Neural cell (in vitro differentiated cells): ENCODE data around the gene PTGS2. TPM values are rescaled to one million over a fixed set of nuclear protein-coding genes. Genes with fewer than 3 reads are reported as not detected.

ENCODE experiments used
- H2AFZ ChIP-seq: fragments of 200-600, 300-800 bp; sonication (generic), shearing (Covaris generic); 2 replicates; pipeline ENCODE4 v1.6.0; 2014; ENCODE audit warnings: low read depth, mild to moderate bottlenecking, antibody characterized with exemption, low read length, moderate library complexity
- H3F3A ChIP-seq: fragments of 200-600 bp; shearing (Covaris generic); 2 replicates; pipeline ENCODE4 v1.6.1; 2016; ENCODE audit warnings: mild to moderate bottlenecking, moderate library complexity, mixed read lengths, antibody characterized with exemption, low read length; ENCODE audit not compliant: insufficient read depth, poor library complexity, severe bottlenecking
- H3K27ac ChIP-seq: fragments of 200-600, 300-800 bp; sonication (generic), shearing (Covaris generic); 2 replicates; pipeline ENCODE4 v1.5.1; 2014; ENCODE audit warnings: mild to moderate bottlenecking, low read length, moderate library complexity
- H3K27me3 ChIP-seq: fragments of 300-800, 200-600 bp; sonication (generic), shearing (Covaris generic); 2 replicates; pipeline ENCODE4 v1.6.0; 2014; ENCODE audit warnings: mild to moderate bottlenecking, low read depth, low read length, moderate library complexity; ENCODE audit not compliant: insufficient read depth
- H3K36me3 ChIP-seq: fragments of 300-800, 200-600 bp; sonication (generic), shearing (Covaris generic); 2 replicates; pipeline ENCODE4 v1.5.1; 2014; ENCODE audit warnings: mild to moderate bottlenecking, antibody characterized with exemption, low read length, moderate library complexity; ENCODE audit not compliant: insufficient read depth
- H3K4me2 ChIP-seq: fragments of 300-800, 200-600 bp; sonication (generic), shearing (Covaris generic); 2 replicates; pipeline ENCODE4 v1.6.0; 2014; ENCODE audit warnings: mild to moderate bottlenecking, low read length
- H3K4me3 ChIP-seq: fragments of 300-800, 200-600 bp; sonication (generic), shearing (Covaris generic); 2 replicates; pipeline ENCODE4 v1.5.1; 2014; ENCODE audit warnings: mild to moderate bottlenecking, low read length, moderate library complexity
- H3K79me2 ChIP-seq: fragments of 200-600 bp; shearing (Covaris generic); replicated peaks from 2 replicates; pipeline ENCODE4 v1.6.0; 2014; ENCODE audit warnings: mild to moderate bottlenecking, low read length, moderate library complexity; ENCODE audit not compliant: insufficient read depth
- H3K9ac ChIP-seq: fragments of 300-800, 200-600 bp; sonication (generic), shearing (Covaris generic); 2 replicates; pipeline ENCODE4 v1.6.1; 2016; ENCODE audit warnings: mild to moderate bottlenecking, low read length, mixed read lengths
- H3K9me2 ChIP-seq: fragments of 200-600 bp; shearing (Covaris generic); 2 replicates; pipeline ENCODE4 v1.6.1; 2016; ENCODE audit warnings: mild to moderate bottlenecking, low read length, mixed read lengths; ENCODE audit not compliant: insufficient read depth
- H3K9me3 ChIP-seq: fragments of 200-600, 300-800 bp; sonication (generic), shearing (Covaris generic); 2 replicates; pipeline ENCODE4 v1.6.1; 2016; ENCODE audit warnings: mild to moderate bottlenecking, mixed run types, low read length, moderate library complexity, mixed read lengths
- H4K20me1 ChIP-seq: fragments of 200-600 bp; shearing (Covaris generic); 2 replicates; pipeline ENCODE4 v1.6.1; 2016; ENCODE audit warnings: mild to moderate bottlenecking, mixed run types; ENCODE audit not compliant: insufficient read depth
- CTCF ChIP-seq: fragments of 450-650 bp; IDR thresholded peaks from 2 replicates; pipeline ENCODE4 v1.5.1; 2014; ENCODE audit warnings: antibody characterized with exemption, mild to moderate bottlenecking, moderate library complexity; ENCODE audit not compliant: poor library complexity, severe bottlenecking
- EP300 ChIP-seq: fragments of 450-650 bp; conservative IDR thresholded peaks from 2 replicates; pipeline ENCODE4 v1.6.1; 2014; ENCODE audit warnings: antibody characterized with exemption, mild to moderate bottlenecking, moderate library complexity; ENCODE audit not compliant: poor library complexity, severe bottlenecking
- EZH2 ChIP-seq: fragments of 200-600, 300-800 bp; shearing (Covaris generic), sonication (generic); IDR thresholded peaks from 2 replicates; pipeline ENCODE4 v1.6.1; 2014; ENCODE audit warnings: antibody characterized with exemption, low read length, borderline replicate concordance, mild to moderate bottlenecking; ENCODE audit not compliant: insufficient read depth, poor library complexity, severe bottlenecking
- POLR2AphosphoS5 ChIP-seq: IDR thresholded peaks from 2 replicates; pipeline ENCODE4 v1.6.1; 2012
- RAD21 ChIP-seq: fragments of 450-650 bp; conservative IDR thresholded peaks from 2 replicates; pipeline ENCODE4 v1.6.1; 2014; ENCODE audit warnings: antibody characterized with exemption, mild to moderate bottlenecking, moderate library complexity
- REST ChIP-seq: IDR thresholded peaks from 2 replicates; pipeline ENCODE4 v1.6.1; 2012; ENCODE audit warnings: borderline replicate concordance
- SMC3 ChIP-seq: fragments of 450-650 bp; conservative IDR thresholded peaks from 2 replicates; pipeline ENCODE4 v1.6.1; 2014; ENCODE audit warnings: antibody characterized with exemption, mild to moderate bottlenecking, moderate library complexity; ENCODE audit not compliant: poor library complexity
- polyA plus RNA-seq: library from polyadenylated mRNA; depleted of rRNA; stranded (reverse); fragments of >200 nt; gene quantifications from 2 replicates; pipeline ENCODE4 v1.2.3, GENCODE V29; 2014

The PTGS2 gene
- polyA plus RNA-seq, 1 donor from 2014 or later, result 0.25 TPM

GRCh38 chr1:186623551-186623950 is 56.7 kb downstream of the PTGS2 start:
- Histone ChIP-seq H3K27ac (no peak overlapping the region), H3K9me3 (no peaks in the 10 kb centered on the region), H3K9me2 (no peaks in the 10 kb centered on the region), H3K4me2 (no peak overlapping the region), H3K79me2 (no peaks in the 10 kb centered on the region), H3F3A (no peaks in the 10 kb centered on the region), H3K36me3 (no peaks in the 10 kb centered on the region), H3K27me3 (no peaks in the 10 kb centered on the region), H3K4me3 (no peak overlapping the region), H4K20me1 (no peaks in the 10 kb centered on the region), H3K9ac (no peak overlapping the region), H2AFZ (no peak overlapping the region)
- TF ChIP-seq CTCF, result no peak
- no peak for TF ChIP-seq RAD21
- no peak for TF ChIP-seq POLR2AphosphoS5
- TF ChIP-seq REST, result no peak
- TF ChIP-seq EZH2, result no peak
- no peak for TF ChIP-seq SMC3
- no peak for TF ChIP-seq EP300

Other genes starting within 250 kb of the PTGS2 start
- not detected in 2 replicates for gene PDC, start 219.3 kb downstream of the PTGS2 start, polyA plus RNA-seq
- gene PLA2G4A, start 148.5 kb upstream of the PTGS2 start, polyA plus RNA-seq, result 0.52 TPM in 1 of 2 replicates, not detected in the other